NT2/D1 (cell line): ENCODE measurements around the gene LGSN.
"Not testable (repeated sequence)": the region's sequence is repeated elsewhere in the genome, so short reads cannot be mapped to it uniquely, and the experiment has no call there.

ENCODE experiments used
- DNase-seq: peaks from one replicate; pipeline ENCODE4 v3.0.0-alpha.2; 2011; ENCODE audit warnings: low read depth, low spot score
- H3K27me3 ChIP-seq: 2 replicates; pipeline ENCODE4 v1.6.0; 2011; ENCODE audit warnings: mild to moderate bottlenecking; ENCODE audit not compliant: insufficient read length, insufficient read depth
- H3K36me3 ChIP-seq: 2 replicates; pipeline ENCODE4 v1.6.1; 2011; ENCODE audit warnings: mild to moderate bottlenecking, low read length, mixed read lengths; ENCODE audit not compliant: insufficient read depth, insufficient read length
- H3K4me1 ChIP-seq: 2 replicates; pipeline ENCODE4 v1.5.1; 2011; ENCODE audit not compliant: insufficient read depth, insufficient read length
- H3K4me3 ChIP-seq: 2 replicates; pipeline ENCODE4 v1.5.1; 2011; ENCODE audit warnings: low read depth; ENCODE audit not compliant: insufficient read length
- H3K9ac ChIP-seq: 2 replicates; pipeline ENCODE4 v1.6.0; 2011; ENCODE audit warnings: low read depth; ENCODE audit not compliant: insufficient read length
- H3K9me3 ChIP-seq: 2 replicates; pipeline ENCODE4 v1.5.1; 2011; ENCODE audit warnings: mild to moderate bottlenecking, low read length; ENCODE audit not compliant: insufficient read depth
- SUZ12 ChIP-seq: IDR thresholded peaks from 2 replicates; pipeline ENCODE4 v1.6.1; 2011; ENCODE audit not compliant: insufficient read length, insufficient read depth; ENCODE audit errors: extremely low read depth
- YY1 ChIP-seq: IDR thresholded peaks from 2 replicates; pipeline ENCODE4 v1.6.1; 2011; ENCODE audit not compliant: insufficient read length, insufficient read depth
- ZNF274 ChIP-seq: IDR thresholded peaks from 2 replicates; pipeline ENCODE4 v1.6.1; 2011; ENCODE audit warnings: mild to moderate bottlenecking, low read depth, low read length

LGSN gene

GRCh38 chr6:63352069-63352543, 32.3 kb upstream of the LGSN start:
- Histone ChIP-seq H3K4me1 (no peaks in the 10 kb centered on the region), H3K27me3 (no peaks in the 10 kb centered on the region), H3K4me3 (no peak overlapping the region), H3K9ac (no peak overlapping the region), H3K9me3 (no peaks in the 10 kb centered on the region), H3K36me3 (no peaks in the 10 kb centered on the region)
- DNase-seq = no peak
- TF ChIP-seq ZNF274 (no peak), YY1 (no peak), SUZ12 (no peak)

GRCh38 chr6:63349401-63349800, 29.6 kb upstream of the LGSN start:
- Histone ChIP-seq H3K4me1 (no peaks in the 10 kb centered on the region), H3K9me3 (no peaks in the 10 kb centered on the region), H3K9ac (no peak overlapping the region), H3K27me3 (no peaks in the 10 kb centered on the region), H3K4me3 (no peak overlapping the region), H3K36me3 (no peaks in the 10 kb centered on the region)
- no peak for DNase-seq
- TF ChIP-seq YY1 (no peak), ZNF274 (no peak), SUZ12 (no peak)

- Histone ChIP-seq H3K9ac (no peak overlapping the region), H3K27me3 (no peaks in the 10 kb centered on the region), H3K36me3 (no peaks in the 10 kb centered on the region), H3K4me1 (no peaks in the 10 kb centered on the region), H3K9me3 (no peaks in the 10 kb centered on the region), H3K4me3 (no peak overlapping the region)
- DNase-seq = no peak
- TF ChIP-seq SUZ12 (no peak), ZNF274 (no peak), YY1 (no peak)
Observed at GRCh38 chr6:63348836-63349235, 29.1 kb upstream of the LGSN start.

GRCh38 chr6:63347599-63347998, 27.8 kb upstream of the LGSN start:
- no peaks in the 10 kb centered on the region for H3K27me3 ChIP-seq
- H3K4me1 ChIP-seq = no peaks in the 10 kb centered on the region
- H3K4me3 ChIP-seq = no peak overlapping the region
- H3K9ac ChIP-seq = no peak overlapping the region
- no peaks in the 10 kb centered on the region for H3K36me3 ChIP-seq
- no peak for DNase-seq
- no peaks in the 10 kb centered on the region for H3K9me3 ChIP-seq
- TF ChIP-seq SUZ12 (no peak), ZNF274 (no peak), YY1 (no peak)

GRCh38 chr6:63346217-63346835, 26.5 kb upstream of the LGSN start:
- TF ChIP-seq ZNF274 (no peak), YY1 (no peak), SUZ12 (no peak)
- DNase-seq = no peak
- Histone ChIP-seq H3K4me1 (no peaks in the 10 kb centered on the region), H3K4me3 (no peak overlapping the region), H3K9ac (no peak overlapping the region), H3K36me3 (no peaks in the 10 kb centered on the region), H3K9me3 (no peaks in the 10 kb centered on the region), H3K27me3 (no peaks in the 10 kb centered on the region)

GRCh38 chr6:63340351-63340750, 20.6 kb upstream of the LGSN start:
- DNase-seq = no peak
- no peaks in the 10 kb centered on the region for H3K27me3 ChIP-seq
- no peaks in the 10 kb centered on the region for H3K36me3 ChIP-seq
- H3K9ac ChIP-seq = no peak overlapping the region
- H3K9me3 ChIP-seq = no peaks in the 10 kb centered on the region
- H3K4me3 ChIP-seq = no peak overlapping the region
- TF ChIP-seq ZNF274 (no peak), YY1 (no peak), SUZ12 (no peak)
- no peaks in the 10 kb centered on the region for H3K4me1 ChIP-seq

GRCh38 chr6:63334652-63335051, 14.9 kb upstream of the LGSN start:
- H3K27me3 ChIP-seq, H3K4me3 ChIP-seq, H3K36me3 ChIP-seq, H3K9ac ChIP-seq, H3K9me3 ChIP-seq, DNase-seq, H3K4me1 ChIP-seq: not testable (repeated sequence)

GRCh38 chr6:63333440-63333839, 13.7 kb upstream of the LGSN start:
- no peaks in the 10 kb centered on the region for H3K9me3 ChIP-seq

GRCh38 chr6:63326630-63327029, 6.8 kb upstream of the LGSN start:
- H3K4me3 ChIP-seq, H3K9me3 ChIP-seq, H3K4me1 ChIP-seq, H3K9ac ChIP-seq, DNase-seq, H3K36me3 ChIP-seq, H3K27me3 ChIP-seq: not testable (repeated sequence)

More at GRCh38 chr6:63333440-63333839, 13.7 kb upstream of the LGSN start:
- Histone ChIP-seq H3K9ac (no peak overlapping the region), H3K27me3 (no peaks in the 10 kb centered on the region), H3K36me3 (no peaks in the 10 kb centered on the region), H3K4me1 (no peaks in the 10 kb centered on the region), H3K4me3 (no peak overlapping the region)
- TF ChIP-seq YY1 (no peak), ZNF274 (no peak), SUZ12 (no peak)
- no peak for DNase-seq
